GM12865 (cell line): Measurements from ENCODE around the gene TUBB2A.

Experiments
- DNase-seq: peaks from one replicate; pipeline ENCODE4 v3.0.0; 2010; ENCODE audit warnings: low read depth
- H3K4me3 ChIP-seq: 2 replicates; pipeline ENCODE4 v1.5.1; 2011; ENCODE audit warnings: mild to moderate bottlenecking, low read depth, low read length, control low read depth
- TF ChIP-seq, protein P1 (sequence below): IDR thresholded peaks from 2 replicates; pipeline ENCODE4 v1.5.1; 2011; ENCODE audit warnings: low read length, control low read depth, low read depth, inconsistent platforms; ENCODE audit not compliant: insufficient read depth; ENCODE audit errors: missing control alignments

The TUBB2A gene

DNA sequence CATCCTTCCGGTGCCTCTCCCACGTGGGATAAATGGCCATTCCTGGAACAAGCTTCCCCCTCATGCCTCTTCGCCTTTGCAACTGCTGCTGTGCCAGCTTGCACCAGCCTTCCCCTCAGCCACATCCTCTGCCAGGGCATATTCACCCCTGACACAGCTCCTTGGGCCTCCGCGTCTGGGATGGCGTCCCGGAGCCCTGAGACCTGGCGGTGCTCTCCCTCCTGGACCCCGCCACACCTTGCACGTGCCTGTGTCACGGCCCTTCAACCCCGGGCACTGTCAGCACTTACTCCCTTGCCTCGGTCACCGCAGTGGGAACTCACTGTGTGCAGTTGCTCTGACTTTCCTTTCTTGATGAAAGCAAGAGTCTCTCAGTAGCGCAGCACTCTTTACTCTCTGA lies 25.6 kb downstream of the TUBB2A start:
- TF ChIP-seq, protein P1, sequence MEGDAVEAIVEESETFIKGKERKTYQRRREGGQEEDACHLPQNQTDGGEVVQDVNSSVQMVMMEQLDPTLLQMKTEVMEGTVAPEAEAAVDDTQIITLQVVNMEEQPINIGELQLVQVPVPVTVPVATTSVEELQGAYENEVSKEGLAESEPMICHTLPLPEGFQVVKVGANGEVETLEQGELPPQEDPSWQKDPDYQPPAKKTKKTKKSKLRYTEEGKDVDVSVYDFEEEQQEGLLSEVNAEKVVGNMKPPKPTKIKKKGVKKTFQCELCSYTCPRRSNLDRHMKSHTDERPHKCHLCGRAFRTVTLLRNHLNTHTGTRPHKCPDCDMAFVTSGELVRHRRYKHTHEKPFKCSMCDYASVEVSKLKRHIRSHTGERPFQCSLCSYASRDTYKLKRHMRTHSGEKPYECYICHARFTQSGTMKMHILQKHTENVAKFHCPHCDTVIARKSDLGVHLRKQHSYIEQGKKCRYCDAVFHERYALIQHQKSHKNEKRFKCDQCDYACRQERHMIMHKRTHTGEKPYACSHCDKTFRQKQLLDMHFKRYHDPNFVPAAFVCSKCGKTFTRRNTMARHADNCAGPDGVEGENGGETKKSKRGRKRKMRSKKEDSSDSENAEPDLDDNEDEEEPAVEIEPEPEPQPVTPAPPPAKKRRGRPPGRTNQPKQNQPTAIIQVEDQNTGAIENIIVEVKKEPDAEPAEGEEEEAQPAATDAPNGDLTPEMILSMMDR, result no peak
- no peak for DNase-seq
- H3K4me3 ChIP-seq, result no peak overlapping the region

DNA sequence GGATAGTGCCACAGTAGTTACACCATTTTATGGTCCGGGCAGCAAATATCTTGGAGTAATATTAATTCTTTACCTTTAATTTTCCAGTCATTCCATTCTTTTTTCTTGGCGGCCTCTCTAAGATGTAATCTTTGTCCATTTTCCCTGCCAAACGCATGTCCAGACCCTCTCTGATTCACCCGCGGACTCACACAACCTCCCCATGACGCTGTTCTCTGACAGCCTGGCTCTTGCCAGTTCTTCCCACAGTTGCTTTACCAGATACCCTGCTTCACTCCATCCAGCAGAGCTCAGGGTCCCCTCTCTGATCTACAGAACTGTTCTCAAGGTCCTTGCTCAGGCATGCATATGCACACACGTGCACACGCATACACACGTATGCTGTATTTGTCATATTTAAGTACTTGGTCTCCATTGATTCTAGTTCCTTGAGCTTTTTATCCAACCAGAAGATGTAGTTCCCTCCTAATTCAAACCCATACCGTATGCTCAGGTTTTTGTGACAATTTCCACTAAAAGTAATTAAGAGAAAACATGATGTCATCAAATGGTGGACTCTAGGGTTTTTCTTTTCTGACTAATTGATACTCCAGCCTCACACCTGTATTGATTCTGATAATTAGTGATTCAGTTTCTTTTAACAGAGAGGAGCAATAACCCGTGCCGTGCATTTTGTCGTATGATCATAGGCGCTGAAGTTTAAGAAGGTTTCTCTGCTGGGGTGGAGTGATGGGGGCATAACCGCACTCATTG lies 28.8 kb downstream of the TUBB2A start:
- DNase-seq, result no peak
- TF ChIP-seq, protein P1, result no peak

DNA sequence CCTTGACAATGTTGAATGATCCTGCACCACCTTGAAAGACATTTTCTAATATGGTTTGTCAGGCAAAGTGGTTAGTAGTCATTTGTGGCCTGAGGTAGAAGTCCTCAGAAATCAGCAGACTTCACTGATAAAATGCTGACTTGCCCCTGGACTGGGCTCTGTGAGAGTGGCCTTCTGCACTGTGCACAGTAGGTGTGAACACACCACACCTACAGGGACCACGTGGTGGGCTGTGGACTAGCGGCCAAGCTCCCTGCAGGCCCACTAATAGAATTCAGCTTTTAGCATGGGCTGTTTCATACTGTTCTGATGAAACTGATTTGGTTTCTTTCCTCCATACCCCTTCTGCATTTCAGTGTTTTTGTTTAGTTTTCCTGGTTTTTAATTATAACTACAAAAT lies 31.5 kb downstream of the TUBB2A start:
- DNase-seq, result no peak
- TF ChIP-seq, protein P1, result no peak
- H3K4me3 ChIP-seq, result no peak overlapping the region

More for the DNA sequence above, 28.8 kb downstream of the TUBB2A start:
- no peak overlapping the region for H3K4me3 ChIP-seq

DNA sequence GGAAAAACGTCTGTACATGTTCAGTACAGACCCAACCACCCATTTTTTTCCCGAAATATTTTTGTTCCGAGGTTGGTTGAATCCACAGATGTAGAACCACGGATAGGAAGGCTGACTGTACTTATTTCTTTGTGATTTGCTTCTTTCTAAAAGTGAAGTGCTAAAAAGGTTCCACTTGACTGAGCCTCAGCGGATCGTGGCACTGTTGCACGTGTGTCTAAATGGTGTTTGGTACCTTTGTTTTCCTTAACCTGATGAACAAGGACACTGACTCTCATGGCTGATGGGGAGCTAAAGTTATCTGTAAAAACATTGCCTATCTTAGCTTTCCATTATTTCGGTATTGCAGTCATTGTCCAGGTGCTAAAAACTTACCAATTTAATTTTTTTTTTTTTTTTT lies 32.7 kb downstream of the TUBB2A start:
- DNase-seq, result no peak
- no peak overlapping the region for H3K4me3 ChIP-seq
- TF ChIP-seq, protein P1, result no peak

DNA sequence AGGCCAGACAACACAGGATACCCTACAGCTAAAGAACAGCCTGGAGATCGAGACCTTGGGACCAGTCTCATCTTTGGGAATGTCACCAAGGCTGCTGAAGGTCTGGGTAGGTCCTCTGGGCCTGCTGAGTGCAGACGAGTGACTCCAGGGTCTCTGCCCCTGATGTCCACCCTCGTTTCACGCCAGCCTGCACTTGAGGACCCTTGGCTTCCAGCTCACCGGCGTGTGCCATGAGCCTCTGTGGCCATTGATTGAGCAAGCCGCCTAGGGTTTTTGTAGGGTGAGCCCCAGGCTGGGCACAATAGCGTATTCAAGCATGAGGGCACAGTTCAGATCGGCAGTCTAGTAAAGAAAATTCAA lies 34.5 kb downstream of the TUBB2A start:
- TF ChIP-seq, protein P1, result no peak
- no peak for DNase-seq
- no peak overlapping the region for H3K4me3 ChIP-seq

DNA sequence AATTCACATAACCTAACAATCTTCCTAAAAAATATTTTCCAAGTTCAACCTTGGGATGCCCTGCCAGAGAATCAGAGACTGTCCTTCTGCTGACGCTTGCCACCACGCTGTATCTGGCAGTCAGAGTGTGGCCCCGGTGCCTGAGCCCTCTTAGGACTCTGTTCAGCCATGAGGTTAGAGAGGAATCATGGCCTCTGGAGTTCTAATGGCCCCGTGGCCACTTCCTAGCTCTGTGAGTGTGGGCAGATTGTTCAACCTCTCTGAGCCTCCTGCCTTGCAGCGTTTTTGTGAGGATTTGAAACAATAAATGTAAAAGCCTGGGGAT lies 36.6 kb downstream of the TUBB2A start:
- no peak overlapping the region for H3K4me3 ChIP-seq
- TF ChIP-seq, protein P1, result no peak
- DNase-seq, result no peak
